Measurements from ENCODE around the gene MFSD2A. TPM values are rescaled to one million over a fixed set of nuclear protein-coding genes. Genes with fewer than 3 reads are reported as not detected.
"Not testable (repeated sequence)": the region's sequence is repeated elsewhere in the genome, so short reads cannot be mapped to it uniquely, and the experiment has no call there.

The MFSD2A gene
- total and polyA plus RNA-seq, 9 of the 15 experiments (the other 6 are each of a cell fraction or from before 2014, with no cell fraction given), result 0.06 to 0.40 (median 0.15) TPM; not detected in 4

GRCh38 chr1:39960431-39960958 is 5.5 kb downstream of the MFSD2A start:
- intact Hi-C loops (cut with micrococcal nuclease) (no loop called here), in situ Hi-C loops (cut with MboI) (no loop called here)
- ChIA-PET CTCF (ENCODE audit: low intra/inter-chr PET ratio) (no interaction called here), POLR2A (interaction anchor here (0.6 kb wide), 2 partner anchors 106 to 133 kb away, joined by 3 to 4 read pairs; no protein-coding TSS in a partner anchor)
- Histone ChIP-seq H3K4me3 (no peak overlapping the region), H3K9me1 (ENCODE audit: control insufficient read depth, insufficient read depth, low read length) (no peaks in the 10 kb centered on the region), H3K9me3 (replicated peaks; ENCODE audit: control insufficient read depth, insufficient read depth, low read depth, low read length) (no peaks in the 10 kb centered on the region), H3K79me2 (ENCODE audit: control insufficient read depth, insufficient read depth, low read length) (no peaks in the 10 kb centered on the region), H3K4me1 (replicated peaks in 1 of 2; ENCODE audit: control insufficient read depth in 2 of 2, insufficient read depth in 2 of 2, low read length in 2 of 2) (peaks cover 0 to 14% of the 10 kb centered on the region in 2 experiments; a peak in 2 of 5 replicates), H2AFZ (ENCODE audit: low read depth, low read length) (0 out of 2 replicates have a peak overlapping the region, but pooled peaks have one; percentile 14), H3K9ac (ENCODE audit: insufficient read depth in 1 of 2, low read depth in 2 of 2, low read length in 2 of 2) (peak overlapping the region in 1 of 2 experiments; percentile 47; a peak in 2 of 4 replicates), H3K36me3 (ENCODE audit: control insufficient read depth, insufficient read depth, low read length) (no peaks in the 10 kb centered on the region), H3K27me3 (ENCODE audit: control insufficient read depth in 2 of 2, insufficient read depth in 2 of 2, low read length in 2 of 2) (peaks cover 22 to 37% of the 10 kb centered on the region in 2 experiments), H4K20me1 (replicated peaks; ENCODE audit: control insufficient read depth, insufficient read depth, low read length) (no peaks in the 10 kb centered on the region), H3K27ac (ENCODE audit: extremely low read depth, low read depth, low read length) (no peak overlapping the region; the same call in 2 of the 3 replicates), H3K4me2 (ENCODE audit: insufficient read depth, low read length) (no peak overlapping the region)
- DNase-seq (ENCODE audit: extremely low read depth in 1 of 4, low spot score in 3 of 4) (peak in 2 of 4 experiments; percentile 41 to 42), FAIRE-seq (peak; percentile 37), ATAC-seq (peak; percentile 32; the same call in 2 of the 3 replicates)
- TF ChIP-seq HEY1 (CRISPR knock-in tag; IDR thresholded peaks at IDR 0.05; ENCODE audit: borderline replicate concordance) (no peak), NFIC (IDR thresholded peaks at IDR 0.05) (peak; percentile 59), CBX1 (IDR thresholded peaks at IDR 0.05; ENCODE audit: low read depth) (no peak), ARID1B (IDR thresholded peaks at IDR 0.05) (no peak), SMARCC2 (IDR thresholded peaks at IDR 0.05; ENCODE audit: low read depth) (no peak)
- BruUV-seq (replicated peaks), result no TSS peak
- 20% methylated on average over 13 of the region's 13 CpGs for WGBS (ENCODE audit: insufficient coverage, low coverage, missing lambda C conversion rate)

GRCh38 chr1:39962450-39962825 is 7.5 kb downstream of the MFSD2A start:
- Histone ChIP-seq H3K4me3 (no peak overlapping the region), H3K9me3 (replicated peaks; ENCODE audit: control insufficient read depth, insufficient read depth, low read depth, low read length) (no peaks in the 10 kb centered on the region), H4K20me1 (replicated peaks; ENCODE audit: control insufficient read depth, insufficient read depth, low read length) (no peaks in the 10 kb centered on the region), H2AFZ (ENCODE audit: low read depth, low read length) (no peak overlapping the region), H3K36me3 (ENCODE audit: control insufficient read depth, insufficient read depth, low read length) (no peaks in the 10 kb centered on the region), H3K79me2 (ENCODE audit: control insufficient read depth, insufficient read depth, low read length) (no peaks in the 10 kb centered on the region), H3K4me1 (replicated peaks in 1 of 2; ENCODE audit: control insufficient read depth in 2 of 2, insufficient read depth in 2 of 2, low read length in 2 of 2) (peaks cover 0 to 9% of the 10 kb centered on the region in 2 experiments; a peak in 3 of 5 replicates), H3K4me2 (ENCODE audit: insufficient read depth, low read length) (no peak overlapping the region), H3K9me1 (ENCODE audit: control insufficient read depth, insufficient read depth, low read length) (no peaks in the 10 kb centered on the region), H3K27me3 (ENCODE audit: control insufficient read depth in 2 of 2, insufficient read depth in 2 of 2, low read length in 2 of 2) (peaks cover 10 to 38% of the 10 kb centered on the region in 2 experiments; a peak in 4 of 5 replicates), H3K27ac (ENCODE audit: extremely low read depth, low read depth, low read length) (no peak overlapping the region), H3K9ac (ENCODE audit: insufficient read depth in 1 of 2, low read depth in 2 of 2, low read length in 2 of 2) (no peak overlapping the region)
- POLR2A ChIA-PET, result interaction anchor here (0.6 to 0.8 kb wide), 3 partner anchors 10 to 77 kb away, joined by 3 read pairs; no protein-coding TSS in a partner anchor
- TF ChIP-seq EWSR1 (IDR thresholded peaks at IDR 0.05; ENCODE audit: borderline replicate concordance, low read depth, partially characterized antibody) (no peak), ZFP1 (CRISPR knock-in tag; IDR thresholded peaks at IDR 0.05) (no peak), ZNF133 (CRISPR knock-in tag; IDR thresholded peaks at IDR 0.05) (no peak), CREM (IDR thresholded peaks at IDR 0.05; ENCODE audit: low read depth) (no peak)
- no TSS peak for BruUV-seq (replicated peaks)
- DNase-seq (ENCODE audit: extremely low read depth in 1 of 4, low spot score in 3 of 4) (no peak), FAIRE-seq (no peak), ATAC-seq (no peak)
- WGBS (ENCODE audit: insufficient coverage, low coverage, missing lambda C conversion rate), result 36% methylated on average over 17 of the region's 17 CpGs
- intact Hi-C loops (cut with micrococcal nuclease) (no loop called here), in situ Hi-C loops (cut with MboI) (no loop called here)
- CTCF ChIA-PET (ENCODE audit: low intra/inter-chr PET ratio), result no interaction called here

GRCh38 chr1:39962964-39963363 is 8.0 kb downstream of the MFSD2A start:
- H3K36me3 ChIP-seq (ENCODE audit: control insufficient read depth, insufficient read depth, low read length); H3K9me3 ChIP-seq (replicated peaks; ENCODE audit: control insufficient read depth, insufficient read depth, low read depth, low read length); H3K79me2 ChIP-seq (ENCODE audit: control insufficient read depth, insufficient read depth, low read length); intact Hi-C loops (cut with micrococcal nuclease); H3K27ac ChIP-seq (ENCODE audit: extremely low read depth, low read depth, low read length); DNase-seq (ENCODE audit: extremely low read depth in 1 of 4, low spot score in 3 of 4); H3K9me1 ChIP-seq (ENCODE audit: control insufficient read depth, insufficient read depth, low read length); H2AFZ ChIP-seq (ENCODE audit: low read depth, low read length); H3K4me2 ChIP-seq (ENCODE audit: insufficient read depth, low read length); H3K4me3 ChIP-seq; H4K20me1 ChIP-seq (replicated peaks; ENCODE audit: control insufficient read depth, insufficient read depth, low read length); in situ Hi-C loops (cut with MboI); BruUV-seq (replicated peaks); CTCF ChIA-PET (ENCODE audit: low intra/inter-chr PET ratio); FAIRE-seq; ATAC-seq; H3K4me1 ChIP-seq (replicated peaks in 1 of 2; ENCODE audit: control insufficient read depth in 2 of 2, insufficient read depth in 2 of 2, low read length in 2 of 2); H3K9ac ChIP-seq (ENCODE audit: insufficient read depth in 1 of 2, low read depth in 2 of 2, low read length in 2 of 2): not testable (repeated sequence)
- 24% methylated on average over 9 of the region's 13 CpGs for WGBS (ENCODE audit: insufficient coverage, low coverage, missing lambda C conversion rate)
- POLR2A ChIA-PET, result interaction anchor here (0.6 to 1.1 kb wide), 3 partner anchors 15 to 65 kb away, joined by 3 to 4 read pairs (median 3); no protein-coding TSS in a partner anchor
- H3K27me3 ChIP-seq (ENCODE audit: control insufficient read depth in 2 of 2, insufficient read depth in 2 of 2, low read length in 2 of 2), result peaks cover 8 to 40% of the 10 kb centered on the region in 2 experiments; a peak in 4 of 5 replicates

All from K562 (cell line).